HEK293 (cell line): ENCODE measurements around the gene ASXL3.

Source experiments
- CTCF ChIP-seq: fragments of 450-650 bp; formaldehyde crosslinking; IDR thresholded peaks from 2 replicates; pipeline ENCODE4 v1.5.1; 2016; ENCODE audit warnings: missing biosample characterization, missing genetic modification characterization
- REPIN1 ChIP-seq: fragments of 450-650 bp; formaldehyde crosslinking; IDR thresholded peaks from 2 replicates; pipeline ENCODE4 v1.5.1; 2017; ENCODE audit warnings: missing biosample characterization, missing genetic modification characterization, low read depth
- SP7 ChIP-seq: fragments of 450-650 bp; formaldehyde crosslinking; IDR thresholded peaks from 2 replicates; pipeline ENCODE4 v1.5.1; 2016; ENCODE audit warnings: missing biosample characterization, missing genetic modification characterization
- ZBTB1 ChIP-seq: fragments of 450-650 bp; formaldehyde crosslinking; IDR thresholded peaks from 2 replicates; pipeline ENCODE4 v1.5.1; 2016; ENCODE audit warnings: missing biosample characterization, missing genetic modification characterization
- ZBTB26 ChIP-seq: fragments of 450-650 bp; formaldehyde crosslinking; optimal IDR thresholded peaks from 2 replicates; pipeline ENCODE3; 2016; ENCODE audit warnings: missing biosample characterization, mild to moderate bottlenecking, missing genetic modification characterization
- ZFP41 ChIP-seq: fragments of 450-650 bp; formaldehyde crosslinking; IDR thresholded peaks from 2 replicates; pipeline ENCODE4 v1.5.1; 2016; ENCODE audit warnings: missing biosample characterization, missing genetic modification characterization, borderline replicate concordance
- ZNF155 ChIP-seq: fragments of 450-650 bp; formaldehyde crosslinking; IDR thresholded peaks from 2 replicates; pipeline ENCODE4 v1.5.1; 2016; ENCODE audit warnings: missing biosample characterization, missing genetic modification characterization
- ZNF2 ChIP-seq: fragments of 450-650 bp; formaldehyde crosslinking; IDR thresholded peaks from 2 replicates; pipeline ENCODE4 v1.5.1; 2016; ENCODE audit warnings: missing biosample characterization, missing genetic modification characterization
- ZNF335 ChIP-seq: fragments of 450-650 bp; formaldehyde crosslinking; conservative IDR thresholded peaks from 2 replicates; pipeline ENCODE4 v1.5.1; 2016; ENCODE audit warnings: missing biosample characterization, missing genetic modification characterization
- ZNF600 ChIP-seq: fragments of 450-650 bp; formaldehyde crosslinking; IDR thresholded peaks from 2 replicates; pipeline ENCODE4 v1.5.1; 2016; ENCODE audit warnings: missing biosample characterization, missing genetic modification characterization
- ZNF639 ChIP-seq: fragments of 450-650 bp; formaldehyde crosslinking; IDR thresholded peaks from 2 replicates; pipeline ENCODE4 v1.5.1; 2016; ENCODE audit warnings: missing biosample characterization, missing genetic modification characterization

- TF ChIP-seq CTCF (no peak), SP7 (no peak), REPIN1 (tag by site-specific recombination) (no peak), ZNF335 (no peak), ZFP41 (no peak), ZNF600 (no peak), ZNF639 (no peak), ZNF2 (no peak), ZBTB26 (tag by site-specific recombination) (no peak), ZBTB1 (no peak), ZNF155 (tag by site-specific recombination) (no peak)
Measured at GRCh38 chr18:33744032-33744697, 166.1 kb downstream of the ASXL3 start.
